GM21737 (cell line): ENCODE data around the gene KCNJ14.

Experiments
- ATAC-seq: cut with Tn5 transposase; IDR thresholded peaks from one replicate; pipeline ENCODE4 v1.9.1; 2021; ENCODE audit warnings: mild to moderate bottlenecking, moderate library complexity; ENCODE audit not compliant: unreplicated experiment

Gene KCNJ14

GRCh38 chr19:48469934-48470680 lies 14.7 kb downstream of the KCNJ14 start:
- no peak for ATAC-seq

DNA sequence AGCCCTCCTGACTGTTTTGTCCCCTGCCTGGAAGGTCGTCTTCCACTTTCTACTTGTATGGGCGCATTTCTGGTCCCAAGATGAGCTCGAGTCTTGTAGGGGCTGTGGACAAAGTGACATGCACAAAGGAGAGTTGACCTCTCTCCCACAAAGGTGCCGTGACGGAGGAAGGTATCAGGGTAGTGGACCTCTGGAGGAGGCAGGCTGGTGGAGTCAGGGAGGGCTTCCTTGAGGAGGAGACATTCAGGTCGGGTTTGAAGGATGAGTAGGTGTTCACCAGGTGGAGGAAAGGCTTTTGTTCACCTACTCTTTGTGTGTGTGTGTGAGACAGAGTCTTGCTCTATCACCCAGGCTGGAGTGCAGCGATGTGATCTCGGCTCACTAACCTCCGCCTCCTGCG lies 15.5 kb downstream of the KCNJ14 start:
- no peak for ATAC-seq

- no peak for ATAC-seq
Measured at GRCh38 chr19:48471836-48472235, 16.5 kb downstream of the KCNJ14 start.

DNA sequence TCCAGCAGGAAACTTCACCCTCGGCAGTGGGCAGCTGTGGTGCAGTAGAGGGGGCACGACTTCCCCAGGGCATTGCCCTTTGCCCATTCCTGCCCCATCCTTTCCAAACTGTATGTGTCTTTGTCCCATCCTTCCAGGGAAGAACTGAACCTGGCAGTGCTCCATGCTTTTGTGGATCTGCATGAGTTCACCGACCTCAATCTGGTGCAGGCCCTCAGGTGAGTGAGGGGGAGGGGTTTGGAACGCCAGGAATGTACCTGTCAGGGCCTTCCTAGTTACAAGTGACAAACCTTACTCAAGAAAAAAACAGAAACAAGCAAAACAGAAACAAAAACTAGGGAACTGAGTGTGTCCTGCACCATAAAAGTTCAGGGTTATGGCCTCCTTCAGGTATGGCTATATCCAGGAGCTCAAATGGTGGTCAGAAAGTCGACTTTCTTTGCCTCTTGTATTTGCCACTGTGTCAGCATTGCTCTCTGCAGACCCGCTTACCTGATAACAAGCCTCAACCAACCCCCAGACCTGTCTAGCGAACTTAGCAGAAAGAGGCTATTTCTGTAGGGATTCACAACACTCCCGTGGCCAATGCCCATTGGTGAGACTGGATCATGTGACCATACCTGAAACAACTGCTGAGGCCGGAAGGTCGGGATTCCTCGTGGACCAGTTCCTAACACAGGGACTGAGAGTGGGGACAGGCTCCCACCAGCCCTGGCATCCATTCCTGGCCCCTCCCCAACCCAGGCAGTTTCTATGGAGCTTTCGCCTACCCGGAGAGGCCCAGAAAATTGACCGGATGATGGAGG lies 18.0 kb downstream of the KCNJ14 start:
- no peak for ATAC-seq

- ATAC-seq: no peak
Measured at GRCh38 chr19:48474084-48474592, 18.8 kb downstream of the KCNJ14 start.

DNA sequence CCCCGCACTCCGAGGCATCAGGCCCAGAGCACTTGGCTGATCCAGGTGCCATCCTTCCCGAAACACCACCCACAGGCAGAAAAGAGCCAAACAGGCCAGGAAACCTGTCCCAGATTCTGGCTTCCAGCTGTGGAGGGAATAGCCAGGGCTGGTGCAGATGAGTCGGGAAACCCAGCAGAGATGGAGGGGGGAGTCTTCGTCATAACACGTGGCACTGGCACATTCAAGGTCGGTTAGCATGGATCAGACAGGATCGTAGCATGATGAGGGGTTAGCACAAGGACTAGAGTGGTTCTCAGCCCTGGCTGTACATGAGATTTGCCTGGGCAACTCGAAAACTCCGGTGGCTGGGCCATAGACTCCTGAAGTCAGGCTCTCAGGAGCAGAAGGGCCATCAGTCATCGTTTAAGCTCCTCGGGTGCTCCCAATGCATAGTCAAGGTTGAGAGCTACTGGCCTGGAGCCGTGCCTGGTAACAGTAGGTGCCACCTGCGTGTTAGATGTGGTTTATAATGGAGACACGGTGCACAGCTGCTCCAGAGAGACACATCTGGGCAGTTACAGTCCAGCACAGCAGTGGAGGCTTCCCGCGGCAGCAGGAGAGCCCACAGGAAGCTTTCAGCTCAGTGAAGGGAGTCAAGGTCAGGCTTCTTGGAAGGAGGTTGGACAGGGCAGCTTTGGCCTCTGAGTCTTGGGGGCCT lies 20.1 kb downstream of the KCNJ14 start:
- ATAC-seq: no peak

- no peak for ATAC-seq
Measured at GRCh38 chr19:48476176-48476575, 20.8 kb downstream of the KCNJ14 start.

DNA sequence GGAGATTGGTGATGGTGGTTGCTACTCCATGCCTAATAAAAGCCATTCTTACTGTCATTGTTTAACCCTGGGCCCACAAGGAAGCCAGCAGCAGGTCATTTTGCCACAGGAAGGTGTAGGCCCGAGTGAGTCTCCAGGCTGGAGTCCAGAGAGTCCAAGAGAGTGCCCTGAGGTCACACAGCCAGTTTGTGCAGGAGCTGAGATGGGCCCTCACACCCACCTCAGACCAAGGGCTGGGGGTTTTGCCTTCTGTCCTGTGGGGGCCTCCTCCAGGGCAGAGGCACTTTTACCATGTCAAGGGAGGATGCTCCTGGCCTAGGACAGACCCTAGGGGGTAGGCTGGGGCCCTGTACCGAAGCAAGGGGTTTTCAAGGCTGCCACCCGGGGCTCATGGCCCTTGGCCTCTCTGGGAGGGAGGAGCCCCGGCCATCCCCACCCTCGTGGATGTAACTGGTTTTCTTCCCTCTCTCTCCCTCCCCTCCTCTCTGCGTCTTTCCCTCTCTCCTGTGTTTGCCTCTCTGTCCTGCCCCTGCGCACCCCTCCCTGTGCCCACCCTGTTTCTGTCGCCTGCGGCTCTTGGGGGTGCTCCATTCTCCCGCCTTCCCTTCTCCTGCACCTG lies 21.8 kb downstream of the KCNJ14 start:
- no peak for ATAC-seq

DNA sequence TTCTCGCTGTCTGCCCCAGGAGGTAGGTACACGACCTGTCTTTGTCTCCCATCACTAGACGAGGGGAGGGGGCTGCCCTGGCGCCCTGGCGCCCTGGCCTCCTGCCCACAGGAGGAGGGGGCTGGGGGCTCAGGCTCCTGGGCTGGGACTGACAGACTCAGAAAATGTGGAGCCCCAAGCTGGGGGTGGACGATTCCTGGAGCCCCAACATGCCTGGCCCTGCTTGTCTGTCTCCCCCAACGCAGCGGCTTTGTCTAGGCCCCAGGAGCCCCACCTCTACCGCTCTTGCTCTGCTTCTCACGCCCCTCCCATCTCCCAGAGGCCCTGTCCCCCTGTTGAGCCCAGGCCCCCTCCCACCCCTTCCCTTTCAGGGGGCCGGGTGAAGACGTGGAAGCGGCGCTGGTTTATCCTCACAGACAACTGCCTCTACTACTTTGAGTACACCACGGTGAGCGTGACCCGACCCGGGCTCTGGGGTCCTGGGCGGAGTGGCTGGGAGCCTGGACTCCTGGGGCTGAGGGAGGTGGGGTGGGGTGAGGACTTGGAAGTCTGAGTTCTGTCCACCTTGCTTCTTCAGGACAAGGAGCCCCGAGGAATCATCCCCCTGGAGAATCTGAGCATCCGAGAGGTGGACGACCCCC lies 22.4 kb downstream of the KCNJ14 start:
- ATAC-seq: no peak

DNA sequence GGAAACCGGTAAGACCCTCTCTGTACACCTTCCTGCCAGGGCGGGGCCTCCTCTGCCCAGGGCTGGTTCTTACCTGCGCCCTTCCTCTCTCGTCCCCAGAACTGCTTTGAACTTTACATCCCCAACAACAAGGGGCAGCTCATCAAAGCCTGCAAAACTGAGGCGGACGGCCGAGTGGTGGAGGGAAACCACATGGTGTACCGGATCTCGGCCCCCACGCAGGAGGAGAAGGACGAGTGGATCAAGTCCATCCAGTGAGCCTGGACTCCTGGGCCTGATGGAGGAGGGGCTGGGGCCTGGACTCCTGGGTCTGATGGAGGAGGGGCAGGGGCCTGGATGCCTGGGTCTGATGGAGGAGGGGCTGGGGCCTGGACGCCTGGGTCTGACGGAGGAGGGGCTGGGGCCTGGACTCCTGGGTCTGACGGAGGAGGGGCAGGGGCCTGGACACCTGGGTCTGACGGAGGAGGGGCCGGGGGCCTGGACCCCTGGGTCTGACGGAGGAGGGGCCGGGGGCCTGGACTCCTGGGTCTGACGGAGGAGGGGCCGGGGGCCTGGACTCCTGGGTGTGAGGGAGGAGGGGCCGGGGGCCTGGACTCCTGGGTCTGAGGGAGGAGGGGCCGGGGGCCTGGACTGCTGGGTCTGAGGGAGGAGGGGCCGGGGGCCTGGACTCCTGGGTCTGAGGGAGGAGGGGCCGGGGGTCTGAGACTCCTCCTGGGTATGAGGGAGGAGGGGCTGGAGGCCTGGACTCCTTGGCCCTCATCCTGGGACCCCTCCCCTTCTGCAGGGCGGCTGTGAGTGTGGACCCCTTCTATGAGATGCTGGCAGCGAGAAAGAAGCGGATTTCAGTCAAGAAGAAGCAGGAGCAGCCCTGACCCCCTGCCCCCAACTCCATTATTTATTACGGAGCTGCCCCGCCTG lies 23.2 kb downstream of the KCNJ14 start:
- ATAC-seq: no peak

- ATAC-seq: no peak
Measured at GRCh38 chr19:48479686-48480085, 24.3 kb downstream of the KCNJ14 start.

DNA sequence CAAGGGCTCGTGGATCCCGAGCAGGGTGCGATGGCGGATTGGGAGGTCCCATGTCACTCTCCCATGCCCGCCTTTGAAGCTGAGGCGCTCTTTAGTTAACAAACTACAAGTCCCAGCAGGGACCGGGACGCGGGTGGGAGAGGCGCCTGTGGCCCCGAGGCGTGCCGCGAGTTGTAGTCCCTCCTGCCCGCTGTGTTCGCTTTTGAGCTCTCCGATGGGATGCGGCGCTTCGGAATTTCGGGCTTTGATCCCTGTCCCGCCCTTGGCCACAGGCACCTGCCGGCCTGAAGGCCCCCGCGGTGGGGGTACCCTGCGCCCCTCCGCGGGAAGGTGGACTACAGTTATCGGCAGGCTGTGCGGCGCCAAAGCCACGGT lies 24.8 kb downstream of the KCNJ14 start:
- no peak for ATAC-seq

DNA sequence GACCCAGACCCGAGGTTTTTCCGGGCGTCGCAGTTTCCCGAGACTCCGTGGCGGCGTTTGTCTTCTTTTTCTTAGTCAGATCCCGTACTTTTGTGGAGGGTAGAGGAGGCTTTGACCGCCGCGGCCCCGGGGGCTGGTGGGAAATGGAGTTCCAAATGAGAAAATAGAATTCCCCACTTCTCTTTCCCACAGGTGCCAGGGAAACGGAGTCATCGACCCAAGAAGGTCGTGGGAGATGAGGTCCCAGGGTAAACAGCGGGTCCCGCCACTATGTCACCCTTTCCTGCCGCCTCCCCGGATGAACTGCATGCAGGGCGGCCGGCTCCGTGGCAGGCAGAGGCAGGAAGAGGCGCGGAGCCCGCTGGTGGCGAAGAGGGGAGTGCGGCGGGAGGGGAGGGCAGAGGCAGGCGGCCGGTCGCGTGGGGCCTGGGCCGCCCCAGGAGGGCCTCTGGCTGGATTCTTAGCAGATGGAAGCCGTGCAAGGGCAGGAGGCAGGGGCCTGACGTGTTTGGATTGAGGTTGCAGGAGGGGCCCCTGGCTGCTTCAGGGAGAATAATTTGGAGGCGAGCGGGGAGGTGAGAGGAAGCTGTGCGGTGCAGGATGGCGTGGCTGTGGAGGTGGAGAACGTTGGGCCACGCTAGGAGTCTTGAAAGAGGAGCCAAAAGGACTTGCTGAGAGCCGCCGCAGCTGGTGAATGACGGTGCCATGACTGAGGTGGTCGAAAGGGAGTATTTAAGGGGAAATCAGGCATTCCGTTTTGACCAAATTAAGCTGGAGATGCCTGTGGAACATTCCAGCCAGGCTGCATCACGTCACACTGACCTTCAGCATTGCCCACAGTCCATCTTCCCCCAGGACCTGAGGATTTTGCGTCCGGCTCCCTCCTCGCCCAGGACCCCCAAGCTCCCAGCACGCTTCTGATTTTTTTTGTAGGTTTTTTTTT lies 25.5 kb downstream of the KCNJ14 start:
- ATAC-seq: no peak

- ATAC-seq: no peak
Measured at GRCh38 chr19:48481846-48482639, 26.7 kb downstream of the KCNJ14 start.

DNA sequence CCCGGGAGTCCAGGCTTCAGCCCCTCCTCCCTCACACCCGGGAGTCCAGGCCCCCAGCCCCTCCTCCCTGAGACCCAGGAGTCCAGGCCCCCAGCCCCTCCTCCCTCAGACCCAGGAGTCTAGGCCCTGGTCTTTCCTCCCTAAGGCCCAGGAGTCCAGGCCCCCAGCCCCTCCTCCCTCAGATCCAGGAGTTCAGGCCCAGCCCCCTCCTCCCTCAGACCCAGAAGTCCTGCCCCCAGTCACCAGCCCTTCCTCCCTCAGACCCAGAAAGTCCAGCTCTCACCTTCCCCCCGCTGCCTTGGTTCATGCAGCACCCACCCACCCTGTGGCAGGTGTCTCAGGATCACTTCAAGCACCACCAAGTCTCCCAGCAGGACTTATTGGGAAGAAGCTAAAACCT lies 27.9 kb downstream of the KCNJ14 start:
- ATAC-seq: no peak

DNA sequence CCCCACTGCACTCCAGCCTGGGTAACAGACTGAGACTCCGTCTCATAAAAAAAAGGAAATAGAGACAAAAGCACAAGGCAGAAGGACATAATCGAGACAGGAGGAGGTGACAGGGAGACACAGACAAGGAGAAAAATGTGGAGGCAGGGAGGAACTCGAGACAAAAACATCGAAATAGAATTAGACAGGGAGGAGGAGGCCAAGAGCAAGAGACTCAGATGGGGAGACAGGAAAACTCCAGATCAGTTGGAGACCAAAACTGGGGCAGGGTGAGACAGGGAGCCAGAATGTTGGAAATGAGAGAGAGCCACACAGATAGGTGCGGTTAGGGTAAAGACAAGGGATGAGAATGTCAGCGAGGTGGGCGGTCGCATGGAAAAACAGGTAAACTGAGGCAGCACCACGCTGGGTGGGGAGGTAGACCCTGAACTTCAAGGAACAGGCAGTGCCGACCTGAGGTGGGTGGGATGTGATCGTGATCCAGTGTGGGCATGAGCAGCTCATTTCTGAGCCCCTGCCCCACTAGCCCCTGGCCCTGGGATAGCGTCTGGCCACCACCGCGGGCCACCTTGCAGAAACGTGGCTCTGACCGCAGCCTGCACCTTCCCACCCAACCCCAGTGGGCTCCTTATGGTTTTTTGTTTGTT lies 29.0 kb downstream of the KCNJ14 start:
- ATAC-seq: no peak

DNA sequence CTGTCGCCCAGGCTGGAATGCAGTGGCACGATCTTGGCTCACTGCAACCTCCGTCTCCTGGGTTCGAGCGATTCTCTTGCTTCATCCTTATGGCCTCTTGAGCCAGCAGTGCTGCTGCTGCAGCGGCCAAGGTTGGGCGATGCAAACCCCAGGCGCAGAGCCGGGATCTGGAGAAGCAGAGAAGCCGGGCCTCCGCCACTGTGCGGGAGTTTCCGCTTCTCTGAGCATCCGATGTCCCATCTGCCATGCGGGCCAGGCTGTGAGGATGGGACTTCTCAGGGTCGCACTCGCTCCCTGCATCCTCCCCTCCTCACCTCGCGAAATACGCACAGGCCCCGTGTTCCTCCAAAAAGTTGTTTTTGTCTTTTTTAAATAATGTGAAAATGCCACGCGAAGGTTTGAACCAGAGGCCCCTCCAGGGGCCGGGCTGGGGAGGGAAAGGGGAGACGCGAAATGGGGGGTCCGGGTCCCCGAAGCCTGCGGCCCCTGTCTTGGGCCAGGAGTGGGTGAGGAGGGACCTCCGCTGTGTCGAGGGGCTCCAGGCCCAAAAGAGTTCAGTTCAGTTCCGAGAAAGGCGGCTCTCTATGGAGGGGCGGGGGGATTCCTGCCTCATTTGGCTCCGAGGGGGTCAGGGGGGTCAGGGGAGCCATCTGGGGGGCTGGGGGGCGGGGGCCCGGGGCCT lies 29.7 kb downstream of the KCNJ14 start:
- no peak for ATAC-seq
